ENCODE measurements around the gene XPO4. TPM values are rescaled to one million over a fixed set of nuclear protein-coding genes. Genes with fewer than 3 reads are reported as not detected.

The XPO4 gene
- polyA plus RNA-seq, 1 of the 3 experiments (the other 2 are of a cell fraction): 4.2 TPM

- H3K4me1 ChIP-seq (ENCODE audit: control insufficient read depth in 1 of 2, insufficient read depth in 2 of 2, low read depth in 1 of 2, low read length in 1 of 2): peaks cover 18 to 21% of the 10 kb centered on the region in 2 experiments
- H3F3A ChIP-seq (replicated peaks; ENCODE audit: insufficient read depth): peaks cover 40% of the 10 kb centered on the region
- H3K27ac ChIP-seq (ENCODE audit: low read depth in 2 of 2, low read length in 1 of 2): peak overlapping the region; percentile 72 to 96
- H3K27me3 ChIP-seq (ENCODE audit: insufficient read depth): no peaks in the 10 kb centered on the region
- H3K9me3 ChIP-seq: no peaks in the 10 kb centered on the region
- H3K79me2 ChIP-seq (ENCODE audit: insufficient read depth): peaks cover 19% of the 10 kb centered on the region
- ChIA-PET POLR2A (interaction anchor here (0.8 kb wide), 1 partner anchor 41 kb away, joined by 3 read pairs; the partner anchor contains the start of gene EEF1AKMT1), CTCF (interaction anchor here (2.7 to 3.4 kb wide), 2 partner anchors 12 to 14 kb away, joined by 19 to 28 read pairs; no protein-coding TSS in a partner anchor)
- no peaks in the 10 kb centered on the region for H3K9me2 ChIP-seq
- H4K20me1 ChIP-seq (ENCODE audit: insufficient read depth): peaks cover 7% of the 10 kb centered on the region
- H2AFZ ChIP-seq (ENCODE audit: low read depth): no peak overlapping the region; the same call in 1 of the 2 replicates
- peak; percentile 58 for DNase-seq
- WGBS (ENCODE audit: low lambda C conversion rate): 7% methylated on average over 5 of the region's 5 CpGs
- H3K4me2 ChIP-seq: peak overlapping the region; percentile 77
- H3K9ac ChIP-seq: peak overlapping the region; percentile 64; the same call in 1 of the 2 replicates
- H3K36me3 ChIP-seq (replicated peaks in 1 of 2; ENCODE audit: control insufficient read depth in 1 of 2, insufficient read depth in 2 of 2, low read length in 1 of 2): peaks cover 4 to 5% of the 10 kb centered on the region in 2 experiments
- peak overlapping the region in 1 of 2 experiments; percentile 36; a peak in 2 of 4 replicates for H3K4me3 ChIP-seq (ENCODE audit: low read depth in 2 of 2, low read length in 1 of 2)
- peak; percentile 61; the same call in 1 of the 2 replicates for TF ChIP-seq POLR2AphosphoS5 (IDR thresholded peaks at IDR 0.05; ENCODE audit: low read depth, low read length)
- TF ChIP-seq RFX5 (IDR thresholded peaks at IDR 0.05; ENCODE audit: low read length): no peak
- no peak for TF ChIP-seq FOXM1 (IDR thresholded peaks at IDR 0.05; ENCODE audit: low read depth)
- TF ChIP-seq TEAD4 (IDR thresholded peaks at IDR 0.05; ENCODE audit: borderline replicate concordance, insufficient read depth): peak; percentile 71
- TF ChIP-seq ZBTB33 (IDR thresholded peaks at IDR 0.05; ENCODE audit: borderline replicate concordance, low read depth): peak; percentile 18; the same call in 1 of the 2 replicates
- TF ChIP-seq EP300 (IDR thresholded peaks at IDR 0.05; ENCODE audit: borderline replicate concordance in 1 of 2, low read depth in 1 of 2, low read length in 1 of 2): peak; percentile 40 to 72; a peak in 3 of 4 replicates
- TF ChIP-seq NFIC (IDR thresholded peaks at IDR 0.05; ENCODE audit: borderline replicate concordance): peak; percentile 97
- TF ChIP-seq, protein P1, sequence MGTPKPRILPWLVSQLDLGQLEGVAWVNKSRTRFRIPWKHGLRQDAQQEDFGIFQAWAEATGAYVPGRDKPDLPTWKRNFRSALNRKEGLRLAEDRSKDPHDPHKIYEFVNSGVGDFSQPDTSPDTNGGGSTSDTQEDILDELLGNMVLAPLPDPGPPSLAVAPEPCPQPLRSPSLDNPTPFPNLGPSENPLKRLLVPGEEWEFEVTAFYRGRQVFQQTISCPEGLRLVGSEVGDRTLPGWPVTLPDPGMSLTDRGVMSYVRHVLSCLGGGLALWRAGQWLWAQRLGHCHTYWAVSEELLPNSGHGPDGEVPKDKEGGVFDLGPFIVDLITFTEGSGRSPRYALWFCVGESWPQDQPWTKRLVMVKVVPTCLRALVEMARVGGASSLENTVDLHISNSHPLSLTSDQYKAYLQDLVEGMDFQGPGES (IDR thresholded peaks at IDR 0.05; ENCODE audit: low read depth, low read length): no peak
- TF ChIP-seq RCOR1 (IDR thresholded peaks at IDR 0.05; ENCODE audit: low read length): peak; percentile 41; the same call in 1 of the 2 replicates
- TF ChIP-seq CHD2 (IDR thresholded peaks at IDR 0.05; ENCODE audit: low read length, partially characterized antibody): peak; percentile 34
- peak; percentile 86 for TF ChIP-seq TCF12 (IDR thresholded peaks at IDR 0.05)
- TF ChIP-seq, protein P2, sequence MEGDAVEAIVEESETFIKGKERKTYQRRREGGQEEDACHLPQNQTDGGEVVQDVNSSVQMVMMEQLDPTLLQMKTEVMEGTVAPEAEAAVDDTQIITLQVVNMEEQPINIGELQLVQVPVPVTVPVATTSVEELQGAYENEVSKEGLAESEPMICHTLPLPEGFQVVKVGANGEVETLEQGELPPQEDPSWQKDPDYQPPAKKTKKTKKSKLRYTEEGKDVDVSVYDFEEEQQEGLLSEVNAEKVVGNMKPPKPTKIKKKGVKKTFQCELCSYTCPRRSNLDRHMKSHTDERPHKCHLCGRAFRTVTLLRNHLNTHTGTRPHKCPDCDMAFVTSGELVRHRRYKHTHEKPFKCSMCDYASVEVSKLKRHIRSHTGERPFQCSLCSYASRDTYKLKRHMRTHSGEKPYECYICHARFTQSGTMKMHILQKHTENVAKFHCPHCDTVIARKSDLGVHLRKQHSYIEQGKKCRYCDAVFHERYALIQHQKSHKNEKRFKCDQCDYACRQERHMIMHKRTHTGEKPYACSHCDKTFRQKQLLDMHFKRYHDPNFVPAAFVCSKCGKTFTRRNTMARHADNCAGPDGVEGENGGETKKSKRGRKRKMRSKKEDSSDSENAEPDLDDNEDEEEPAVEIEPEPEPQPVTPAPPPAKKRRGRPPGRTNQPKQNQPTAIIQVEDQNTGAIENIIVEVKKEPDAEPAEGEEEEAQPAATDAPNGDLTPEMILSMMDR (IDR thresholded peaks at IDR 0.05): no peak
- no peak for TF ChIP-seq ELF1 (IDR thresholded peaks at IDR 0.05)
- peak; percentile 79 for TF ChIP-seq FOSL2 (IDR thresholded peaks at IDR 0.05; ENCODE audit: borderline replicate concordance, low read depth)
- TF ChIP-seq, protein P3, sequence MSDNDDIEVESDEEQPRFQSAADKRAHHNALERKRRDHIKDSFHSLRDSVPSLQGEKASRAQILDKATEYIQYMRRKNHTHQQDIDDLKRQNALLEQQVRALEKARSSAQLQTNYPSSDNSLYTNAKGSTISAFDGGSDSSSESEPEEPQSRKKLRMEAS (IDR thresholded peaks at IDR 0.05; ENCODE audit: low read depth): peak; percentile 92
- TF ChIP-seq RAD21 (IDR thresholded peaks at IDR 0.05; ENCODE audit: low read length): no peak
- peak; percentile 78 for TF ChIP-seq MXI1 (IDR thresholded peaks at IDR 0.05; ENCODE audit: low read depth, low read length)
- TF ChIP-seq GATA2 (CRISPR knock-in tag; IDR thresholded peaks at IDR 0.05): peak; percentile 52
- peak; percentile 79; the same call in 1 of the 2 replicates for TF ChIP-seq MEF2A (IDR thresholded peaks at IDR 0.05; ENCODE audit: borderline replicate concordance, low read depth)
- TF ChIP-seq EZH2phosphoT487 (IDR thresholded peaks at IDR 0.05; ENCODE audit: borderline replicate concordance, low read depth): no peak
- TF ChIP-seq, protein P4, sequence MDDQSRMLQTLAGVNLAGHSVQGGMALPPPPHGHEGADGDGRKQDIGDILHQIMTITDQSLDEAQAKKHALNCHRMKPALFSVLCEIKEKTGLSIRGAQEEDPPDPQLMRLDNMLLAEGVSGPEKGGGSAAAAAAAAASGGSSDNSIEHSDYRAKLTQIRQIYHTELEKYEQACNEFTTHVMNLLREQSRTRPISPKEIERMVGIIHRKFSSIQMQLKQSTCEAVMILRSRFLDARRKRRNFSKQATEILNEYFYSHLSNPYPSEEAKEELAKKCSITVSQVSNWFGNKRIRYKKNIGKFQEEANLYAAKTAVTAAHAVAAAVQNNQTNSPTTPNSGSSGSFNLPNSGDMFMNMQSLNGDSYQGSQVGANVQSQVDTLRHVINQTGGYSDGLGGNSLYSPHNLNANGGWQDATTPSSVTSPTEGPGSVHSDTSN (IDR thresholded peaks at IDR 0.05): peak; percentile 60
- TF ChIP-seq TAF1 (IDR thresholded peaks at IDR 0.05; ENCODE audit: borderline replicate concordance, low read depth, low read length): no peak
- 0 out of 2 replicates have a peak, but pooled peaks have one; percentile 39 for TF ChIP-seq SIN3A (IDR thresholded peaks at IDR 0.05; ENCODE audit: borderline replicate concordance, low read depth, low read length)
- no peak for TF ChIP-seq USF2 (IDR thresholded peaks at IDR 0.05; ENCODE audit: borderline replicate concordance, low read depth, low read length)
- TF ChIP-seq GABPA (IDR thresholded peaks at IDR 0.05; ENCODE audit: low read depth): no peak
These were observed 88.2 kb downstream of the XPO4 start for GRCh38 chr13:20814224-20814910.
